Hepatocyte (in vitro differentiated cells): Measurements from ENCODE around the gene MDFI.

Source experiments
- CTCF ChIP-seq: fragments of 200-600 bp; sonication (generic); IDR thresholded peaks from 2 replicates; pipeline ENCODE4 v1.5.1; 2016; ENCODE audit warnings: antibody characterized with exemption, mild to moderate bottlenecking; ENCODE audit not compliant: poor library complexity
- EZH2phosphoT487 ChIP-seq: fragments of 200-600 bp; sonication (generic); IDR thresholded peaks from one replicate; pipeline ENCODE4 v1.6.1; 2018; ENCODE audit warnings: antibody characterized with exemption, mild to moderate bottlenecking, low read depth, moderate library complexity; ENCODE audit not compliant: unreplicated experiment, severe bottlenecking

DNA sequence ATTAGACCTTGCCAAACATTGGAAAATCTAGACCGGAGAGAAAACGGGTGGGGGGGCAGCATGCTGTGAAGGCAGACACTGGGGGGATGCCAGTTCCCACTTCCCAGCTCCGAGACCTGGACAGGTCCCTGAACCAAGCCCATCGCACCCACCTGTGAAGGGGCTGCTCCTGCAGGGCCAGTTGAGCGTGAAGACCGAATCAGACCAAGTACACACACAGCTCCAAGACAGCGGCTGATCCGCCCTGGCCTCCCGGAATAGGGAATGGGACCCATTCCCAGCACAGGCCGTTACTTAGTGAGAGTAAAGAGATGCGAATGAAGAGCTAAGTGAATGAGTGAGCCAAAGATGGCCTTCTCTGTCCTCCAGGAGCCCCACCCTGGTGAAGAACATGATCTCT, 41.5 kb upstream of the MDFI start:
- TF ChIP-seq CTCF (no peak), EZH2phosphoT487 (no peak)
